GM13976 (cell line): ENCODE data around the gene SCOC.

Experiments used
- DNase-seq: peaks from one replicate; pipeline ENCODE4 v3.0.0; 2012; ENCODE audit warnings: low spot score
- CTCF ChIP-seq: IDR thresholded peaks from 2 replicates; pipeline ENCODE4 v1.5.1; 2012; ENCODE audit warnings: borderline replicate concordance, mild to moderate bottlenecking; ENCODE audit not compliant: insufficient read depth; ENCODE audit errors: extremely low read depth, missing control alignments, control extremely low read depth
- in situ Hi-C: fragments of 300-500 bp; cut with MboI; formaldehyde crosslinking; loops from one replicate; pipeline ENCODE4 v1.12.0; 2022; ENCODE audit warnings: low sequenced_read_pairs, mixed read lengths, inconsistent platforms; ENCODE audit not compliant: unreplicated experiment

The SCOC gene

GRCh38 chr4:140373328-140374129 is at the start of gene SCOC:
SCOC (plus strand) TSS chr4:140373646; CDS start chr4:140379171, 5,525 bp downstream.
- in situ Hi-C loops = loop anchor here (25.0 kb wide), 1 partner anchor 239 kb away; no protein-coding TSS in a partner anchor
- no peak for TF ChIP-seq CTCF

GRCh38 chr4:140326395-140326993 is 47.0 kb upstream of the SCOC start:
- no peak for DNase-seq

More at GRCh38 chr4:140373328-140374129, at the start of gene SCOC:
- DNase-seq = peak; percentile 95

GRCh38 chr4:140330311-140330900 is 43.0 kb upstream of the SCOC start:
- no peak for TF ChIP-seq CTCF
- DNase-seq = no peak
- in situ Hi-C loops = no loop called here

More at GRCh38 chr4:140326395-140326993, 47.0 kb upstream of the SCOC start:
- TF ChIP-seq CTCF = peak; percentile 24
- in situ Hi-C loops = no loop called here

GRCh38 chr4:140331245-140331644 is 42.2 kb upstream of the SCOC start:
- no peak for DNase-seq
- in situ Hi-C loops = no loop called here
- TF ChIP-seq CTCF = no peak

GRCh38 chr4:140331876-140332275 is 41.6 kb upstream of the SCOC start:
- in situ Hi-C loops = no loop called here
- DNase-seq = no peak
- TF ChIP-seq CTCF = no peak

GRCh38 chr4:140332734-140333133 is 40.7 kb upstream of the SCOC start:
- DNase-seq = no peak
- in situ Hi-C loops = no loop called here
- TF ChIP-seq CTCF = no peak
